B cell (primary cell): ENCODE measurements around the gene ACE. TPM values are rescaled to one million over a fixed set of nuclear protein-coding genes. Genes with fewer than 3 reads are reported as not detected.

Source experiments
- ATAC-seq: fragments of 200-7000 bp; cut with Tn5 transposase; one replicate; pipeline ENCODE4 v1.10.0; 2021; ENCODE audit warnings: low read depth, mild to moderate bottlenecking, moderate number of reproducible peaks, moderate library complexity
- CTCF ChIA-PET: fragments of 350-600 bp; sonication (Branson Sonifier 250); formaldehyde crosslinking; loops from one replicate; lab custom pipeline; 2021; ENCODE audit warnings: antibody characterized with exemption, inconsistent platforms; lab: Charles Lee
- POLR2A ChIA-PET: fragments of 350-600 bp; sonication (Branson Sonifier 250); formaldehyde crosslinking; loops from one replicate; lab custom pipeline; 2021; ENCODE audit warnings: antibody characterized with exemption; lab: Charles Lee
- DNase-seq: peaks from one replicate; pipeline ENCODE4 v3.0.0; 2013
- H2AFZ ChIP-seq: 2 replicates; pipeline ENCODE4 v1.6.1; 2012; ENCODE audit warnings: mild to moderate bottlenecking, low read depth, low read length; ENCODE audit not compliant: insufficient read depth, poor library complexity, severe bottlenecking
- H3K27ac ChIP-seq, 2 donors: 1 replicate in 1 of 2; 2 replicates in 1 of 2; pipeline ENCODE4 v1.5.1; 2012 to 2013; ENCODE audit warnings: low read length in 2 of 2, mild to moderate bottlenecking in 2 of 2, moderate library complexity in 1 of 2
- H3K27me3 ChIP-seq, 4 experiments: fragments of 200-600 bp in 1 of 4; sonication (generic) in 1 of 4; replicated peaks in 1 of 4; 1 replicate in 2 of 4; 2 replicates in 2 of 4; pipeline versions ENCODE4 v1.6.1 to v1.7.0; 2013 to 2016; ENCODE audit warnings: low read length in 3 of 4, mild to moderate bottlenecking in 2 of 4, mixed read lengths in 1 of 4, moderate library complexity in 1 of 4; ENCODE audit not compliant: insufficient read depth in 4 of 4, control insufficient read depth in 3 of 4; ENCODE audit errors: control extremely low read depth in 1 of 4
- H3K36me3 ChIP-seq, 2 experiments: replicated peaks in 1 of 2; 1 replicate in 1 of 2; 2 replicates in 1 of 2; pipeline versions ENCODE4 v1.6.1 to v1.7.1; 2013; ENCODE audit warnings: low read length in 1 of 2; ENCODE audit not compliant: insufficient read depth in 2 of 2, control insufficient read depth in 1 of 2; ENCODE audit errors: control extremely low read depth in 1 of 2, extremely low read depth in 1 of 2
- H3K4me1 ChIP-seq, 2 donors: fragments of 200-600 bp in 1 of 2; sonication (generic) in 1 of 2; 1 replicate in 1 of 2; 2 replicates in 1 of 2; pipeline versions ENCODE4 v1.5.1 to v1.6.1; 2013 to 2017; ENCODE audit warnings: low read length in 2 of 2; ENCODE audit not compliant: control insufficient read depth in 2 of 2, insufficient read depth in 2 of 2
- H3K4me2 ChIP-seq: replicated peaks from 2 replicates; pipeline ENCODE3; 2012; ENCODE audit warnings: mild to moderate bottlenecking, low read depth, low read length; ENCODE audit not compliant: poor library complexity, severe bottlenecking
- H3K4me3 ChIP-seq, 5 experiments: fragments of 200-600 bp in 1 of 5; sonication (generic) in 1 of 5; 1 replicate in 3 of 5; 2 replicates in 2 of 5; pipeline versions ENCODE4 v1.5.1 to v1.7.0; 2011 to 2016; ENCODE audit warnings: low read length in 4 of 5, mild to moderate bottlenecking in 4 of 5, low read depth in 2 of 5, control low read depth in 1 of 5, moderate library complexity in 1 of 5; ENCODE audit not compliant: insufficient read depth in 1 of 5; ENCODE audit errors: control extremely low read depth in 1 of 5, extremely low read depth in 1 of 5
- H3K79me2 ChIP-seq: fragments of 200-600 bp; sonication (generic); one replicate; pipeline ENCODE4 v1.6.0; 2016; ENCODE audit warnings: low read length; ENCODE audit not compliant: control insufficient read depth, insufficient read depth
- H3K9ac ChIP-seq: fragments of 200-600 bp; sonication (generic); 2 replicates; pipeline ENCODE4 v1.6.1; 2017; ENCODE audit warnings: mild to moderate bottlenecking, low read length, moderate library complexity
- H3K9me3 ChIP-seq, 3 donors: one replicate each; pipeline versions ENCODE4 v1.6.1 to v1.7.1; 2013; ENCODE audit warnings: low read length in 2 of 3; ENCODE audit not compliant: control insufficient read depth in 2 of 3, insufficient read depth in 1 of 3; ENCODE audit errors: control extremely low read depth in 1 of 3
- H4K20me1 ChIP-seq: 2 replicates; pipeline ENCODE4 v1.6.0; 2012; ENCODE audit warnings: mild to moderate bottlenecking, low read length; ENCODE audit not compliant: insufficient read depth, control insufficient read depth, poor library complexity, severe bottlenecking
- H3K27ac Mint-ChIP-seq: one replicate; pipeline ENCODE4 v1.8.0; 2021; ENCODE audit warnings: mixed read lengths
- H3K27me3 Mint-ChIP-seq: one replicate; pipeline ENCODE4 v1.8.0; 2021; ENCODE audit warnings: mixed read lengths
- H3K4me1 Mint-ChIP-seq: one replicate; pipeline ENCODE4 v1.8.0; 2021; ENCODE audit warnings: mixed read lengths
- H3K4me3 Mint-ChIP-seq: one replicate; pipeline ENCODE4 v1.8.0; 2021; ENCODE audit warnings: mixed read lengths
- H3K9me3 Mint-ChIP-seq: one replicate; pipeline ENCODE4 v1.8.0; 2022; ENCODE audit warnings: mixed read lengths; ENCODE audit not compliant: insufficient read depth
- CTCF ChIP-seq: fragments of 200-600 bp; IDR thresholded peaks from one replicate; pipeline ENCODE4 v1.8.0; 2022; ENCODE audit warnings: antibody characterized with exemption, mild to moderate bottlenecking
- EZH2 ChIP-seq: IDR thresholded peaks from 2 replicates; pipeline ENCODE4 v1.6.1; 2012; ENCODE audit warnings: borderline replicate concordance, low read depth, mild to moderate bottlenecking, moderate library complexity, low read length; ENCODE audit not compliant: insufficient read depth, poor library complexity, severe bottlenecking
- WGBS: methylation state at CpG from one replicate; pipeline ENCODE4 v1.1.5; 2013; ENCODE audit warnings: missing lambda C conversion rate; ENCODE audit not compliant: insufficient coverage; 5-methylcytosine and 5-hydroxymethylcytosine counted together
- intact Hi-C: fragments of 100-400 bp; cut with micrococcal nuclease; formaldehyde crosslinking; loops from one replicate; pipeline ENCODE4 v1.10.0; 2022
- polyA plus RNA-seq: library from polyadenylated mRNA; depleted of rRNA; stranded (reverse); fragments of >200 nt; gene quantifications from 2 replicates; pipeline ENCODE4 v1.2.3, GENCODE V29; 2012
- total RNA-seq, 2 donors: library from RNA; stranded (reverse); fragments of 120-200 nt in 1 of 2; gene quantifications; 1 replicate in 1 of 2; 2 replicates in 1 of 2; pipeline versions ENCODE4 v1.2.3 to v1.2.4, GENCODE V29; 2013 to 2022

ACE gene
- total and polyA plus RNA-seq, 2 donors (not counting 1 experiment from before 2014, with no cell fraction given), result 0.67 to 2.6 TPM

- 61% methylated on average over 3 of the region's 5 CpGs for WGBS
- H3K79me2 ChIP-seq, result no peaks in the 10 kb centered on the region
- TF ChIP-seq EZH2, result no peak
- no peak for TF ChIP-seq CTCF
- ChIA-PET CTCF (no interaction called here), POLR2A (interaction anchor here (0.6 kb wide), 1 partner anchor 181 kb away, joined by 5 read pairs; no protein-coding TSS in a partner anchor)
- H3K4me3 ChIP-seq, result no peak overlapping the region
- Mint-ChIP-seq H3K4me1 (peaks cover 5% of the 10 kb centered on the region), H3K9me3 (no peaks in the 10 kb centered on the region), H3K27me3 (peaks cover 46% of the 10 kb centered on the region), H3K27ac (no peak overlapping the region), H3K4me3 (no peak overlapping the region)
- H3K4me2 ChIP-seq, result no peak overlapping the region
- intact Hi-C loops, result no loop called here
- H2AFZ ChIP-seq, result no peak overlapping the region
- ATAC-seq, result no peak
- peaks cover 0 to 19% (median 0%) of the 10 kb centered on the region in 3 donors for H3K9me3 ChIP-seq
- no peak for DNase-seq
- peaks cover 3 to 4% of the 10 kb centered on the region in 2 donors for H3K4me1 ChIP-seq
- no peaks in the 10 kb centered on the region for H4K20me1 ChIP-seq
- peaks cover 0 to 17% (median 11%) of the 10 kb centered on the region in 4 experiments for H3K27me3 ChIP-seq
- no peak overlapping the region for H3K9ac ChIP-seq
- no peak overlapping the region for H3K27ac ChIP-seq
- no peaks in the 10 kb centered on the region for H3K36me3 ChIP-seq
Measured at GRCh38 chr17:63519972-63520882, 43.4 kb downstream of the ACE start.
